GM12878 (cell line): Measurements from ENCODE around the gene KCNJ16. TPM values are rescaled to one million over a fixed set of nuclear protein-coding genes. Genes with fewer than 3 reads are reported as not detected.

Experiments
- ATAC-seq: fragments of 200-7000 bp; cut with Tn5 transposase; 3 replicates; pipeline ENCODE4 v1.9.1; 2020; ENCODE audit warnings: mild to moderate bottlenecking, moderate library complexity
- BruUV-seq: library from RNA; stranded (reverse); fragments of 400-500 nt; replicated peaks from 2 replicates; lab custom pipeline; 2021; lab: Mats Ljungman, UMichigan
- CTCF ChIA-PET: fragments of 300-600 bp; sonication (Branson Sonifier 250); formaldehyde crosslinking; extraction: SDS; loops from one replicate; lab custom pipeline; 2021; ENCODE audit warnings: inconsistent platforms; lab: Yijun Ruan, JAX
- POLR2A ChIA-PET: fragments of 350-600 bp; formaldehyde crosslinking; extraction: SDS; loops from one replicate; lab custom pipeline; 2021; ENCODE audit warnings: inconsistent platforms; lab: Charles Lee
- RAD21 ChIA-PET: fragments of 300-600 bp; sonication (Branson Sonifier 250); formaldehyde crosslinking; loops from one replicate; lab custom pipeline; 2023; ENCODE audit warnings: antibody characterized with exemption; ENCODE audit not compliant: unreplicated experiment; lab: Charles Lee
- SMC1A ChIA-PET: fragments of 300-600 bp; sonication (Branson Sonifier 250); formaldehyde crosslinking; loops from one replicate; lab custom pipeline; 2023; ENCODE audit not compliant: unreplicated experiment, uncharacterized antibody; lab: Charles Lee
- DNase-seq: peaks from one replicate; pipeline ENCODE4 v3.0.0-alpha.2; 2011; ENCODE audit warnings: low read depth, low spot score
- FAIRE-seq: peaks from 3 replicates; lab custom pipeline; 2011; peaks lifted over from hg19 to GRCh38; lab: Jason Lieb, UNC
- H2AFZ ChIP-seq: 2 replicates; pipeline ENCODE4 v1.6.0; 2011; ENCODE audit warnings: low read depth, low read length, control low read depth; ENCODE audit not compliant: control insufficient read depth
- H3K27ac ChIP-seq: 2 replicates; pipeline ENCODE4 v1.5.1; 2011; ENCODE audit warnings: control low read depth; ENCODE audit not compliant: control insufficient read depth, insufficient read depth
- H3K27me3 ChIP-seq, 2 experiments: replicated peaks in 1 of 2; 2 replicates each; pipeline versions ENCODE4 v1.6.0 to v1.6.1; 2011; ENCODE audit warnings: low read length in 1 of 2; ENCODE audit not compliant: control insufficient read depth in 2 of 2, insufficient read depth in 2 of 2
- H3K36me3 ChIP-seq, 2 experiments: 2 replicates each; pipeline ENCODE4 v1.5.1; 2011; ENCODE audit warnings: low read length in 1 of 2; ENCODE audit not compliant: control insufficient read depth in 2 of 2, insufficient read depth in 2 of 2
- H3K4me1 ChIP-seq: 2 replicates; pipeline ENCODE4 v1.6.1; 2011; ENCODE audit warnings: mild to moderate bottlenecking, low read length, moderate library complexity, mixed read lengths; ENCODE audit not compliant: control insufficient read depth, insufficient read depth
- H3K4me2 ChIP-seq: 2 replicates; pipeline ENCODE4 v1.6.0; 2011; ENCODE audit warnings: control low read depth; ENCODE audit not compliant: control insufficient read depth, insufficient read depth
- H3K4me3 ChIP-seq: fragments of 200-600 bp; sonication (generic); 2 replicates; pipeline ENCODE4 v1.5.1; 2016
- H3K79me2 ChIP-seq: 2 replicates; pipeline ENCODE4 v1.6.0; 2011; ENCODE audit warnings: low read length; ENCODE audit not compliant: control insufficient read depth, insufficient read depth
- H3K9ac ChIP-seq: 2 replicates; pipeline ENCODE4 v1.8.0; 2011; ENCODE audit warnings: low read length, control low read depth, mixed read lengths; ENCODE audit not compliant: control insufficient read depth, insufficient read depth
- H3K9me3 ChIP-seq: replicated peaks from 3 replicates; pipeline ENCODE4 v1.5.1; 2011; ENCODE audit warnings: mild to moderate bottlenecking, low read length; ENCODE audit not compliant: control insufficient read depth, insufficient read depth
- H4K20me1 ChIP-seq: 2 replicates; pipeline ENCODE4 v1.6.0; 2011; ENCODE audit not compliant: control insufficient read depth, insufficient read depth
- CHD2 ChIP-seq: IDR thresholded peaks from 2 replicates; pipeline ENCODE4 v1.6.1; 2011; ENCODE audit warnings: low read depth, low read length, improper control_type of control experiment, borderline replicate concordance
- DPF2 ChIP-seq: fragments of 450-650 bp; IDR thresholded peaks from 2 replicates; pipeline ENCODE4 v1.6.1; 2017; ENCODE audit warnings: mild to moderate bottlenecking
- IRF3 ChIP-seq: fragments of 450-650 bp; IDR thresholded peaks from 2 replicates; pipeline ENCODE4 v1.6.1; 2014; ENCODE audit warnings: mild to moderate bottlenecking
- NFYA ChIP-seq: IDR thresholded peaks from 2 replicates; pipeline ENCODE4 v1.6.1; 2011; ENCODE audit warnings: low read depth, mild to moderate bottlenecking, low read length, improper control_type of control experiment, borderline replicate concordance
- NKRF ChIP-seq: fragments of 450-650 bp; conservative IDR thresholded peaks from 2 replicates; pipeline ENCODE4 v1.6.1; 2017; ENCODE audit warnings: mild to moderate bottlenecking, moderate library complexity
- PBX3 ChIP-seq: IDR thresholded peaks from 2 replicates; pipeline ENCODE4 v1.6.1; 2011; ENCODE audit warnings: mild to moderate bottlenecking, low read depth, low read length, moderate library complexity; ENCODE audit not compliant: insufficient replicate concordance
- RB1 ChIP-seq: fragments of 450-650 bp; formaldehyde crosslinking; IDR thresholded peaks from 2 replicates; pipeline ENCODE4 v1.6.1; 2017; ENCODE audit warnings: mild to moderate bottlenecking, borderline replicate concordance
- SMAD5 ChIP-seq: IDR thresholded peaks from 2 replicates; pipeline ENCODE4 v1.6.1; 2016; ENCODE audit warnings: antibody characterized with exemption, low read depth
- YY1 ChIP-seq: IDR thresholded peaks from 2 replicates; pipeline ENCODE4 v1.6.1; 2011; ENCODE audit warnings: low read depth, mild to moderate bottlenecking, low read length
- ZBED1 ChIP-seq: IDR thresholded peaks from 2 replicates; pipeline ENCODE4 v1.6.1; 2016; ENCODE audit warnings: borderline replicate concordance
- ZBTB40 ChIP-seq: fragments of 450-650 bp; IDR thresholded peaks from 2 replicates; pipeline ENCODE4 v1.6.1; 2016; ENCODE audit warnings: mild to moderate bottlenecking, moderate library complexity, borderline replicate concordance
- WGBS: methylation state at CpG from one replicate; pipeline ENCODE4 v1.1.6; 2016; ENCODE audit warnings: low lambda C conversion rate; ENCODE audit not compliant: insufficient replicate concordance, insufficient coverage; ENCODE audit errors: missing lambda C conversion rate; 5-methylcytosine and 5-hydroxymethylcytosine counted together
- in situ Hi-C: fragments of 300-500 bp; cut with MboI; formaldehyde crosslinking; loops from 9 replicates; pipeline ENCODE4 v1.14.3; 2018; ENCODE audit warnings: mixed read lengths
- intact Hi-C: fragments of 100-400 bp; cut with micrococcal nuclease; formaldehyde crosslinking; loops from one replicate; pipeline ENCODE4 v1.14.2; 2022; ENCODE audit not compliant: unreplicated experiment
- polyA plus RNA-seq, 11 experiments: library from polyadenylated mRNA; depleted of rRNA in 4 of 11; unstranded in 6 of 11; stranded (reverse) in 5 of 11; fragments of >200 nt; fragmentation: Nextera tagmentation in 4 of 11; fragmentation: Illumina TruSeq in 1 of 11; extraction: Ambion mirVana in 4 of 11; extraction: Trizol in 1 of 11; gene quantifications; 1 replicate in 1 of 11; 2 replicates in 10 of 11; pipeline versions ENCODE4 v1.2.1 to v1.2.3, GENCODE V29; 2011 to 2016; ENCODE audit warnings: inconsistent platforms in 2 of 11, missing spikeins in 2 of 11, low read depth in 1 of 11
- total RNA-seq, 4 experiments: library from RNA; depleted of rRNA in 3 of 4; stranded (reverse); fragments of >200 nt in 3 of 4; fragmentation: Illumina TruSeq in 1 of 4; extraction: Trizol in 1 of 4; gene quantifications; 2 replicates each; pipeline versions ENCODE4 v1.2.1 to v1.2.3, GENCODE V29; 2013 to 2021
- TF ChIP-seq, protein P1 (sequence below), 3 experiments: IDR thresholded peaks in 2 of 3; conservative IDR thresholded peaks in 1 of 3; 2 replicates each; pipeline ENCODE4 v1.5.1; 2011; ENCODE audit warnings: low read depth in 3 of 3, low read length in 3 of 3, mild to moderate bottlenecking in 3 of 3, control low read depth in 2 of 3, moderate library complexity in 2 of 3, inconsistent platforms in 1 of 3, mixed read lengths in 1 of 3; ENCODE audit not compliant: control insufficient read depth in 2 of 3, insufficient read depth in 1 of 3; ENCODE audit errors: extremely low read depth in 1 of 3

Gene KCNJ16
- total and polyA plus RNA-seq, 10 of the 15 experiments (the other 5 are each of a cell fraction or from before 2014, with no cell fraction given), result 0.08 to 0.24 (median 0.20) TPM; not detected in 7

DNA sequence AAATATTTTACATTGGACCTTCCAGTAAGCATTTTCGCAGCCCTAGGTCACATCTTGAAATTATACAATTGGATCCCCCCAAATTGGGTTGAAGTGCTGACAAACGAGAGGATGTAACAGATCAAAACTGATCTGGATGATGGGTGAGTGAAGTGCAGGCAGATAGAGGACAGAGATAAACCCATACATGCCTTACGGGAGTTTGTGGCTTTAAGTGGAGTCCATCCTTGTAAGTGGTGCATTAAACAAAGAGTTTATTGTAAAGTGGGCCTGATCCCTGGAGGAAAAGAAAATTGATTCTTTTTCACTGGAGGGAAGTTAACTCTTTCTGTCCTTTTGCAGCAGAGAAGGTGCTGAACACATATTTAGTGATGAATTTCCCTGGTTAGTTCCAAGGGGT, 55.3 kb downstream of the KCNJ16 start (continued):
- TF ChIP-seq, protein P1, sequence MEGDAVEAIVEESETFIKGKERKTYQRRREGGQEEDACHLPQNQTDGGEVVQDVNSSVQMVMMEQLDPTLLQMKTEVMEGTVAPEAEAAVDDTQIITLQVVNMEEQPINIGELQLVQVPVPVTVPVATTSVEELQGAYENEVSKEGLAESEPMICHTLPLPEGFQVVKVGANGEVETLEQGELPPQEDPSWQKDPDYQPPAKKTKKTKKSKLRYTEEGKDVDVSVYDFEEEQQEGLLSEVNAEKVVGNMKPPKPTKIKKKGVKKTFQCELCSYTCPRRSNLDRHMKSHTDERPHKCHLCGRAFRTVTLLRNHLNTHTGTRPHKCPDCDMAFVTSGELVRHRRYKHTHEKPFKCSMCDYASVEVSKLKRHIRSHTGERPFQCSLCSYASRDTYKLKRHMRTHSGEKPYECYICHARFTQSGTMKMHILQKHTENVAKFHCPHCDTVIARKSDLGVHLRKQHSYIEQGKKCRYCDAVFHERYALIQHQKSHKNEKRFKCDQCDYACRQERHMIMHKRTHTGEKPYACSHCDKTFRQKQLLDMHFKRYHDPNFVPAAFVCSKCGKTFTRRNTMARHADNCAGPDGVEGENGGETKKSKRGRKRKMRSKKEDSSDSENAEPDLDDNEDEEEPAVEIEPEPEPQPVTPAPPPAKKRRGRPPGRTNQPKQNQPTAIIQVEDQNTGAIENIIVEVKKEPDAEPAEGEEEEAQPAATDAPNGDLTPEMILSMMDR (IDR thresholded peaks at IDR 0.05 in 2 of 3, conservative IDR thresholded peaks at IDR 0.05 in 1 of 3; ENCODE audit: control insufficient read depth in 2 of 3, extremely low read depth in 1 of 3, insufficient read depth in 1 of 3, low read depth in 3 of 3, low read length in 3 of 3), result no peak
- TF ChIP-seq ZBED1, result no peak
- no peak for TF ChIP-seq RB1
- TF ChIP-seq YY1, result no peak

DNA sequence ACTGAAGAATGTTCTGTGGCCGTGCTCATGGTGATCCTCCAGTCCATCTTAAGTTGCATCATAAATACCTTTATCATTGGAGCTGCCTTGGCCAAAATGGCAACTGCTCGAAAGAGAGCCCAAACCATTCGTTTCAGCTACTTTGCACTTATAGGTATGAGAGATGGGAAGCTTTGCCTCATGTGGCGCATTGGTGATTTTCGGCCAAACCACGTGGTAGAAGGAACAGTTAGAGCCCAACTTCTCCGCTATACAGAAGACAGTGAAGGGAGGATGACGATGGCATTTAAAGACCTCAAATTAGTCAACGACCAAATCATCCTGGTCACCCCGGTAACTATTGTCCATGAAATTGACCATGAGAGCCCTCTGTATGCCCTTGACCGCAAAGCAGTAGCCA, 57.5 kb downstream of the KCNJ16 start:
- H3K4me2 ChIP-seq, result no peak overlapping the region
- H2AFZ ChIP-seq, result no peak overlapping the region
- no TSS peak for BruUV-seq
- no peaks in the 10 kb centered on the region; the same call in 2 of the 3 replicates for H3K9me3 ChIP-seq
- ChIA-PET CTCF (interaction anchor here (1.3 to 3.0 kb wide), 6 partner anchors 9 to 526 kb away, joined by 3 to 20 read pairs (median 6); no protein-coding TSS in a partner anchor), POLR2A (no interaction called here), RAD21 (interaction anchor here (0.8 to 1.9 kb wide), 3 partner anchors 9 to 420 kb away, joined by 3 to 6 read pairs (median 4); no protein-coding TSS in a partner anchor), SMC1A (interaction anchor here (0.9 to 1.7 kb wide), 7 partner anchors 9 to 564 kb away, joined by 3 to 14 read pairs (median 3); no protein-coding TSS in a partner anchor)
- WGBS, result 58% methylated on average over 11 of the region's 11 CpGs
- intact Hi-C loops (no loop called here), in situ Hi-C loops (no loop called here)
- H4K20me1 ChIP-seq, result no peaks in the 10 kb centered on the region
- peaks cover 9% of the 10 kb centered on the region; the same call in 1 of the 2 replicates for H3K4me1 ChIP-seq
- no peak overlapping the region for H3K27ac ChIP-seq
- no peaks in the 10 kb centered on the region for H3K36me3 ChIP-seq
- no peaks in the 10 kb centered on the region; a peak in 1 of 4 replicates for H3K27me3 ChIP-seq
- FAIRE-seq (no peak), DNase-seq (no peak), ATAC-seq (no peak)
- no peak overlapping the region for H3K9ac ChIP-seq
- no peaks in the 10 kb centered on the region for H3K79me2 ChIP-seq
- no peak overlapping the region for H3K4me3 ChIP-seq
- TF ChIP-seq ZBTB40 (no peak), CHD2 (no peak), DPF2 (no peak), IRF3 (no peak), NKRF (no peak), NFYA (no peak), SMAD5 (no peak), PBX3 (no peak)
